Stimulated activated naive CD4-positive, alpha-beta T cell (primary cell): Measurements from ENCODE around the gene HMMR.
"Not testable (repeated sequence)": the region's sequence is repeated elsewhere in the genome, so short reads cannot be mapped to it uniquely, and the experiment has no call there.

ENCODE experiments used
- DNase-seq, 6 experiments: peaks; one replicate each; lab custom pipeline; 2025; lab: John Stamatoyannopoulos, UW

Gene HMMR

GRCh38 chr5:163508753-163509152, 48.3 kb downstream of the HMMR start:
- no peak for DNase-seq

GRCh38 chr5:163509291-163509951, 49.0 kb downstream of the HMMR start:
- DNase-seq = peak in 1 of 6 experiments; percentile 14

DNA sequence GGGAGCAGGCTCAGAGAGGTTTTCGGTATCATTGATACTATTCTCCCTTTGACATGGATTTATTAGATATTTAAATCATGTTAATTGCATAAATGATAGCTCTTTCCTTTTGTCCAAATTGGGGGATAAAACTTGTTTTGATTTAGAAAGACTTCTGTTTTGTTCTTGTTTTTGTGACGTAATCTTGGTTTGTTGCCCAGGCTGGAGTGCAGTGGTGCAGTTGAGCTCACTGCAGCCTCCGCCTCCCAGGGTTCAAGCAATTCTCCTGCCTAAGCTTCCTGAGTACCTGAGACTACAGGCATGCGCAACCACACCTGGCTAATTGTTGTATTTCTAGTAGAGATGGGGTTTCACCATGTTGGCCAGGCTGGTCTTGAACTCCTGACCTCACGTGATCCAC, 52.1 kb downstream of the HMMR start:
- no peak for DNase-seq

DNA sequence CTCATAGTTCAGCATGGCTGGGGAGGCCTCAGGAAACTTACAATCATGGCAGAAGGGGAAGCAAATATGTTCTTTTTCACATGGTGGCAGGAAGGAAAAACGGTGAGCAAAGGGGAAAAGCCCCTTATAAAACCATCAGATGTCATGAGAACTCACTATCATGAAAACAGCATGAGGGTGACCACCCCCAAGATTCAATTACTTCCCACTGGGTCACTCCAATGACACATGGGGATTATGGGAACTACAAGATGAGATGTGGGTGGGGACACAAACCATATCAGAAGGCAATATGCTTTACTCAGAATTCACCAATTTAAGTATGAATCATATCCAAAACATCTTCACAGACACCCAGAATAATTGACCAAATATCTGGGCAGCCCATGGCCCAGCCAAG, 64.7 kb downstream of the HMMR start:
- no peak for DNase-seq

GRCh38 chr5:163529698-163530097, 69.3 kb downstream of the HMMR start:
- DNase-seq = no peak

GRCh38 chr5:163531272-163531671, 70.8 kb downstream of the HMMR start:
- DNase-seq = no peak

- DNase-seq = no peak
Observed at GRCh38 chr5:163532171-163533084, 72.0 kb downstream of the HMMR start.

GRCh38 chr5:163533223-163533622, 72.8 kb downstream of the HMMR start:
- DNase-seq = no peak

GRCh38 chr5:163534492-163535094, 74.2 kb downstream of the HMMR start:
- DNase-seq = no peak

GRCh38 chr5:163535290-163535689, 74.9 kb downstream of the HMMR start:
- DNase-seq = no peak

- DNase-seq = not testable (repeated sequence)
Observed at GRCh38 chr5:163536442-163536841, 76.0 kb downstream of the HMMR start.

- no peak for DNase-seq
Observed at GRCh38 chr5:163540696-163541095, 80.3 kb downstream of the HMMR start.
